Activated T-helper 1 cell treated with anti-CD3 and anti-CD28 coated beads, Interleukin-12 subunit alpha, Interleukin-12 subunit beta, Interleukin-2, Interleukin-4 antibody, amounts not matched to agents 30 ng/mL and 10 ng/mL and 1 ng/mL, durations not matched to agents 14 hours and 24 hours and 36 hours (primary cell): ENCODE data around the gene APOL4. TPM values are rescaled to one million over a fixed set of nuclear protein-coding genes. Genes with fewer than 3 reads are reported as not detected.
"Not testable (repeated sequence)": the region's sequence is repeated elsewhere in the genome, so short reads cannot be mapped to it uniquely, and the experiment has no call there.

Experiments used
- DNase-seq: peaks from one replicate; pipeline ENCODE4 v3.0.0; 2021; ENCODE audit warnings: low spot score
- H3K27ac Mint-ChIP-seq: one replicate; pipeline ENCODE4 v1.8.0; 2021; ENCODE audit warnings: mild to moderate bottlenecking, mixed read lengths
- H3K27me3 Mint-ChIP-seq: one replicate; pipeline ENCODE4 v1.8.0; 2022; ENCODE audit warnings: mild to moderate bottlenecking, moderate library complexity, mixed read lengths; ENCODE audit not compliant: insufficient read depth
- H3K36me3 Mint-ChIP-seq: one replicate; pipeline ENCODE4 v1.8.0; 2021; ENCODE audit warnings: low read depth, mixed read lengths
- H3K4me1 Mint-ChIP-seq: one replicate; pipeline ENCODE4 v1.8.0; 2021; ENCODE audit warnings: low read depth, mixed read lengths
- H3K4me3 Mint-ChIP-seq: one replicate; pipeline ENCODE4 v1.8.0; 2021; ENCODE audit warnings: mild to moderate bottlenecking, moderate library complexity, mixed read lengths
- H3K9me3 Mint-ChIP-seq: one replicate; pipeline ENCODE4 v1.8.0; 2021; ENCODE audit warnings: mixed read lengths
- intact Hi-C: fragments of 100-400 bp; cut with micrococcal nuclease; formaldehyde crosslinking; loops from one replicate; pipeline ENCODE4 v1.15.1; 2024
- total RNA-seq: library from RNA; stranded (reverse); gene quantifications from 2 replicates; pipeline ENCODE4 v1.2.3, GENCODE V29; 2022

Gene APOL4
- total RNA-seq, 1 donor from 2014 or later: 0.18 TPM

GRCh38 chr22:36237462-36238372 lies 36.1 kb upstream of the APOL4 start:
- H3K36me3 Mint-ChIP-seq: peaks cover 52% of the 10 kb centered on the region
- H3K27me3 Mint-ChIP-seq: no peaks in the 10 kb centered on the region
- H3K4me1 Mint-ChIP-seq: peaks cover 70% of the 10 kb centered on the region
- no peak for DNase-seq
- H3K27ac Mint-ChIP-seq: peak overlapping the region; percentile 97
- intact Hi-C loops: loop anchor here (1.0 to 10.0 kb wide), 5 partner anchors 150 to 589 kb away; partner anchors contain the start of genes APOL6, EIF3D and MYH9
- peaks cover 13% of the 10 kb centered on the region for H3K9me3 Mint-ChIP-seq
- peak overlapping the region; percentile 99 for H3K4me3 Mint-ChIP-seq

GRCh38 chr22:36236388-36237319 lies 35.0 kb upstream of the APOL4 start:
- Mint-ChIP-seq H3K27ac (peak overlapping the region; percentile 68), H3K4me3 (peak overlapping the region; percentile 99)

GRCh38 chr22:36235585-36235984 lies 34.0 kb upstream of the APOL4 start:
- intact Hi-C loops: loop anchor here (5.0 to 10.0 kb wide), 2 partner anchors 152 to 171 kb away; partner anchors contain the start of gene MYH9
- Mint-ChIP-seq H3K27ac (peak overlapping the region; percentile 68), H3K36me3 (peaks cover 71% of the 10 kb centered on the region), H3K9me3 (peaks cover 8% of the 10 kb centered on the region), H3K27me3 (no peaks in the 10 kb centered on the region), H3K4me1 (peaks cover 82% of the 10 kb centered on the region), H3K4me3 (peak overlapping the region; percentile 72)
- DNase-seq: no peak

More at GRCh38 chr22:36236388-36237319, 35.0 kb upstream of the APOL4 start:
- intact Hi-C loops: loop anchor here (5.0 to 10.0 kb wide), 2 partner anchors 151 to 172 kb away; partner anchors contain the start of gene MYH9
- peaks cover 75% of the 10 kb centered on the region for H3K4me1 Mint-ChIP-seq
- no peak for DNase-seq
- H3K9me3 Mint-ChIP-seq: peaks cover 8% of the 10 kb centered on the region
- peaks cover 62% of the 10 kb centered on the region for H3K36me3 Mint-ChIP-seq
- no peaks in the 10 kb centered on the region for H3K27me3 Mint-ChIP-seq

- peaks cover 75% of the 10 kb centered on the region for H3K4me1 Mint-ChIP-seq
- H3K4me3 Mint-ChIP-seq: peak overlapping the region; percentile 72
- H3K36me3 Mint-ChIP-seq: peaks cover 75% of the 10 kb centered on the region
- intact Hi-C loops: loop anchor here (5.0 to 10.0 kb wide), 2 partner anchors 152 to 170 kb away; partner anchors contain the start of gene MYH9
- no peaks in the 10 kb centered on the region for H3K27me3 Mint-ChIP-seq
- no peak for DNase-seq
- peak overlapping the region; percentile 61 for H3K27ac Mint-ChIP-seq
- peaks cover 8% of the 10 kb centered on the region for H3K9me3 Mint-ChIP-seq
Measured at GRCh38 chr22:36234919-36235318, 33.3 kb upstream of the APOL4 start.

- no peak for DNase-seq
- peak overlapping the region; percentile 61 for H3K27ac Mint-ChIP-seq
- peaks cover 78% of the 10 kb centered on the region for H3K36me3 Mint-ChIP-seq
- peaks cover 8% of the 10 kb centered on the region for H3K9me3 Mint-ChIP-seq
- intact Hi-C loops: loop anchor here (10.0 kb wide), 1 partner anchor 169 kb away; no protein-coding TSS in a partner anchor
- peaks cover 68% of the 10 kb centered on the region for H3K4me1 Mint-ChIP-seq
- H3K4me3 Mint-ChIP-seq: peak overlapping the region; percentile 70
- no peaks in the 10 kb centered on the region for H3K27me3 Mint-ChIP-seq
Measured at GRCh38 chr22:36234213-36234612, 32.6 kb upstream of the APOL4 start.

GRCh38 chr22:36233796-36234195 lies 32.2 kb upstream of the APOL4 start:
- Mint-ChIP-seq H3K27me3 (no peaks in the 10 kb centered on the region), H3K9me3 (peaks cover 8% of the 10 kb centered on the region), H3K36me3 (peaks cover 80% of the 10 kb centered on the region), H3K4me3 (no peak overlapping the region), H3K27ac (peak overlapping the region; percentile 19), H3K4me1 (peaks cover 65% of the 10 kb centered on the region)
- no peak for DNase-seq
- intact Hi-C loops: loop anchor here (10.0 kb wide), 1 partner anchor 169 kb away; no protein-coding TSS in a partner anchor

- Mint-ChIP-seq H3K27me3 (no peaks in the 10 kb centered on the region), H3K9me3 (peaks cover 8% of the 10 kb centered on the region), H3K4me3 (no peak overlapping the region), H3K36me3 (peaks cover 83% of the 10 kb centered on the region), H3K4me1 (peaks cover 58% of the 10 kb centered on the region), H3K27ac (peak overlapping the region; percentile 80)
- no peak for DNase-seq
- intact Hi-C loops: loop anchor here (10.0 kb wide), 1 partner anchor 168 kb away; no protein-coding TSS in a partner anchor
Measured at GRCh38 chr22:36232715-36233401, 31.2 kb upstream of the APOL4 start.

- not testable (repeated sequence) for H3K27me3 Mint-ChIP-seq, H3K4me3 Mint-ChIP-seq, H3K9me3 Mint-ChIP-seq, H3K27ac Mint-ChIP-seq, DNase-seq
- peaks cover 42% of the 10 kb centered on the region for H3K4me1 Mint-ChIP-seq
- H3K36me3 Mint-ChIP-seq: peaks cover 85% of the 10 kb centered on the region
- intact Hi-C loops: loop anchor here (10.0 kb wide), 1 partner anchor 166 kb away; no protein-coding TSS in a partner anchor
Measured at GRCh38 chr22:36231051-36231450, 29.4 kb upstream of the APOL4 start.

- peaks cover 28% of the 10 kb centered on the region for H3K4me1 Mint-ChIP-seq
- not testable (repeated sequence) for H3K27ac Mint-ChIP-seq, DNase-seq, H3K27me3 Mint-ChIP-seq, H3K9me3 Mint-ChIP-seq, H3K4me3 Mint-ChIP-seq
- H3K36me3 Mint-ChIP-seq: peaks cover 77% of the 10 kb centered on the region
- intact Hi-C loops: loop anchor here (10.0 kb wide), 1 partner anchor 165 kb away; no protein-coding TSS in a partner anchor
Measured at GRCh38 chr22:36229649-36230048, 28.0 kb upstream of the APOL4 start.

GRCh38 chr22:36228944-36229343 lies 27.3 kb upstream of the APOL4 start:
- Mint-ChIP-seq H3K27me3 (no peaks in the 10 kb centered on the region), H3K27ac (no peak overlapping the region), H3K4me3 (no peak overlapping the region), H3K36me3 (peaks cover 75% of the 10 kb centered on the region), H3K9me3 (no peaks in the 10 kb centered on the region), H3K4me1 (peaks cover 21% of the 10 kb centered on the region)
- DNase-seq: no peak
- intact Hi-C loops: no loop called here

GRCh38 chr22:36228369-36228768 lies 26.8 kb upstream of the APOL4 start:
- H3K4me3 Mint-ChIP-seq, H3K9me3 Mint-ChIP-seq, H3K27ac Mint-ChIP-seq, H3K27me3 Mint-ChIP-seq, DNase-seq, intact Hi-C loops: not testable (repeated sequence)
- peaks cover 70% of the 10 kb centered on the region for H3K36me3 Mint-ChIP-seq
- peaks cover 15% of the 10 kb centered on the region for H3K4me1 Mint-ChIP-seq

GRCh38 chr22:36227806-36228205 lies 26.2 kb upstream of the APOL4 start:
- no peaks in the 10 kb centered on the region for H3K27me3 Mint-ChIP-seq
- intact Hi-C loops: no loop called here
- H3K9me3 Mint-ChIP-seq: no peaks in the 10 kb centered on the region
- no peak for DNase-seq
- H3K27ac Mint-ChIP-seq: no peak overlapping the region
- H3K36me3 Mint-ChIP-seq: peaks cover 66% of the 10 kb centered on the region
- no peak overlapping the region for H3K4me3 Mint-ChIP-seq
- H3K4me1 Mint-ChIP-seq: peaks cover 12% of the 10 kb centered on the region
